Body of pancreas (tissue), 4 donors: ENCODE measurements around the gene DELE1.

Experiments
- CTCF ChIP-seq, 7 experiments: fragments of 450-650 bp in 4 of 7; fragments of 200-600 bp in 3 of 7; sonication (generic) in 3 of 7; IDR thresholded peaks; one replicate each; pipeline ENCODE4 v1.5.1; 2016 to 2019; ENCODE audit warnings: antibody characterized with exemption in 7 of 7
- POLR2A ChIP-seq, 3 donors: fragments of 450-650 bp; IDR thresholded peaks; one replicate each; pipeline ENCODE4 v1.6.1; 2016; ENCODE audit warnings: antibody characterized with exemption in 3 of 3, mild to moderate bottlenecking in 2 of 3

DNA sequence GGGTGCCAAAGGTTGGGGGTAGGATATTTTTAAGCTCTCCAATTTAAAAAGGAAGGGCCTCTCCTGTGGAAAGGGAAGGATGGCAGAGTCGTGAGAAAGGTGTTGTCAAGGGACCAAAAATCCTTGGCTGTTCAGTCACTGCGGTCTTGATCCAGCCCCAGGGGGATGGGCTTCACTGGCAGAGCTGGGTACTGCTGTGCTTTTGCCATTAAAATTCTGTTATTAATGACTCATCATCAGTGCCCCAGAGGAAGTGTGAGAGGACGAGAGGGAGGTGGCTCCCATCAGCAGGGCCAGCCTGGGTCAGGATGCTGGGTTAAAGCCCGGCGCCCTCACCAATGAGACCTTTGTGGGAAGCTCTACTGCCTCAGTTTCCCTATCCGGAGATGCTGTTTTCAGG, 17.6 kb downstream of the DELE1 start:
- TF ChIP-seq CTCF (IDR thresholded peaks at IDR 0.05) (no peak), POLR2A (IDR thresholded peaks at IDR 0.05) (no peak)
